IPS DF 6.9 (cell line): Measurements from ENCODE around the gene RFTN1.
A peak's percentile ranks its signal among the peaks of the same experiment; 100 is the strongest.

ENCODE experiments used
- DNase-seq: peaks from one replicate; pipeline ENCODE4 v3.0.0-alpha.2; 2013; ENCODE audit warnings: low read depth, low spot score
- H3K27ac ChIP-seq: one replicate; pipeline ENCODE4 v1.5.1; 2013; ENCODE audit warnings: low read length, control low read depth
- H3K27me3 ChIP-seq: 2 replicates; pipeline ENCODE4 v1.6.1; 2013; ENCODE audit warnings: mild to moderate bottlenecking, low read length; ENCODE audit not compliant: control insufficient read depth, insufficient read depth
- H3K36me3 ChIP-seq: 2 replicates; pipeline ENCODE4 v1.6.1; 2013; ENCODE audit warnings: low read length; ENCODE audit not compliant: control insufficient read depth, insufficient read depth
- H3K4me1 ChIP-seq: 2 replicates; pipeline ENCODE4 v1.6.1; 2013; ENCODE audit warnings: low read length; ENCODE audit not compliant: control insufficient read depth, insufficient read depth
- H3K4me3 ChIP-seq: 2 replicates; pipeline ENCODE4 v1.5.1; 2013; ENCODE audit warnings: mild to moderate bottlenecking, low read length
- H3K9me3 ChIP-seq: 2 replicates; pipeline ENCODE4 v1.6.1; 2013; ENCODE audit warnings: low read length, inconsistent platforms; ENCODE audit not compliant: control insufficient read depth, insufficient read depth
- WGBS: extraction: QIAGEN DNeasy Blood & Tissue Kit; methylation state at CpG from one replicate; pipeline ENCODE4 v1.1.7; 2013; ENCODE audit warnings: mixed read lengths, missing lambda C conversion rate; ENCODE audit not compliant: insufficient read length, insufficient coverage; 5-methylcytosine and 5-hydroxymethylcytosine counted together

The RFTN1 gene

GRCh38 chr3:16372362-16373292, 140.9 kb downstream of the RFTN1 start:
- H3K36me3 ChIP-seq = no peaks in the 10 kb centered on the region

GRCh38 chr3:16370872-16371740, 142.4 kb downstream of the RFTN1 start:
- no peak overlapping the region for H3K27ac ChIP-seq

More at GRCh38 chr3:16372362-16373292, 140.9 kb downstream of the RFTN1 start:
- DNase-seq = no peak
- Histone ChIP-seq H3K9me3 (no peaks in the 10 kb centered on the region), H3K4me1 (peaks cover 3% of the 10 kb centered on the region; the same call in 1 of the 2 replicates), H3K27me3 (no peaks in the 10 kb centered on the region), H3K4me3 (no peak overlapping the region), H3K27ac (no peak overlapping the region)
- WGBS = no CpG with 5 or more reads among the region's 12 CpGs

GRCh38 chr3:16370503-16370871, 143.0 kb downstream of the RFTN1 start:
- H3K27me3 ChIP-seq = no peaks in the 10 kb centered on the region
- no peaks in the 10 kb centered on the region for H3K9me3 ChIP-seq
- no CpG with 5 or more reads among the region's 2 CpGs for WGBS
- no peak for DNase-seq
- H3K4me1 ChIP-seq = peaks cover 3% of the 10 kb centered on the region; the same call in 1 of the 2 replicates
- H3K36me3 ChIP-seq = no peaks in the 10 kb centered on the region
- H3K4me3 ChIP-seq = no peak overlapping the region
- H3K27ac ChIP-seq = no peak overlapping the region

More at GRCh38 chr3:16370872-16371740, 142.4 kb downstream of the RFTN1 start:
- H3K27me3 ChIP-seq = no peaks in the 10 kb centered on the region
- H3K9me3 ChIP-seq = no peaks in the 10 kb centered on the region
- H3K4me1 ChIP-seq = peaks cover 3% of the 10 kb centered on the region; the same call in 1 of the 2 replicates
- no peak for DNase-seq
- WGBS = no CpG with 5 or more reads among the region's 10 CpGs
- no peak overlapping the region for H3K4me3 ChIP-seq
- H3K36me3 ChIP-seq = no peaks in the 10 kb centered on the region

GRCh38 chr3:16369885-16370284, 143.6 kb downstream of the RFTN1 start:
- no peaks in the 10 kb centered on the region for H3K9me3 ChIP-seq
- no peaks in the 10 kb centered on the region for H3K36me3 ChIP-seq
- no CpG with 5 or more reads among the region's 8 CpGs for WGBS
- peaks cover 3% of the 10 kb centered on the region; the same call in 1 of the 2 replicates for H3K4me1 ChIP-seq
- no peaks in the 10 kb centered on the region for H3K27me3 ChIP-seq
- peak; percentile 39 for DNase-seq
- no peak overlapping the region for H3K27ac ChIP-seq
- no peak overlapping the region for H3K4me3 ChIP-seq

- Histone ChIP-seq H3K4me3 (no peak overlapping the region), H3K4me1 (peaks cover 3% of the 10 kb centered on the region; the same call in 1 of the 2 replicates), H3K36me3 (no peaks in the 10 kb centered on the region), H3K27me3 (no peaks in the 10 kb centered on the region), H3K9me3 (no peaks in the 10 kb centered on the region), H3K27ac (no peak overlapping the region)
- WGBS = no CpG with 5 or more reads among the region's 5 CpGs
- DNase-seq = no peak
Observed at GRCh38 chr3:16369276-16369675, 144.2 kb downstream of the RFTN1 start.

- H3K27ac ChIP-seq = no peak overlapping the region
- H3K27me3 ChIP-seq = no peaks in the 10 kb centered on the region
- peaks cover 3% of the 10 kb centered on the region; the same call in 1 of the 2 replicates for H3K4me1 ChIP-seq
- WGBS = no CpG with 5 or more reads among the region's 5 CpGs
- no peaks in the 10 kb centered on the region for H3K9me3 ChIP-seq
- no peaks in the 10 kb centered on the region for H3K36me3 ChIP-seq
- no peak overlapping the region for H3K4me3 ChIP-seq
- DNase-seq = no peak
Observed at GRCh38 chr3:16366581-16366980, 146.9 kb downstream of the RFTN1 start.

- Histone ChIP-seq H3K9me3 (no peaks in the 10 kb centered on the region), H3K4me3 (no peak overlapping the region), H3K36me3 (no peaks in the 10 kb centered on the region), H3K27me3 (no peaks in the 10 kb centered on the region), H3K4me1 (peaks cover 3% of the 10 kb centered on the region; the same call in 1 of the 2 replicates), H3K27ac (no peak overlapping the region)
- no peak for DNase-seq
- no CpG with 5 or more reads among the region's 6 CpGs for WGBS
Observed at GRCh38 chr3:16365491-16366128, 147.9 kb downstream of the RFTN1 start.

GRCh38 chr3:16364963-16365362, 148.5 kb downstream of the RFTN1 start:
- Histone ChIP-seq H3K27ac (no peak overlapping the region), H3K36me3 (no peaks in the 10 kb centered on the region), H3K4me1 (peaks cover 3% of the 10 kb centered on the region; the same call in 1 of the 2 replicates), H3K27me3 (no peaks in the 10 kb centered on the region), H3K4me3 (no peak overlapping the region), H3K9me3 (no peaks in the 10 kb centered on the region)
- no CpG with 5 or more reads among the region's 2 CpGs for WGBS
- DNase-seq = no peak

- peaks cover 2% of the 10 kb centered on the region; the same call in 1 of the 2 replicates for H3K4me1 ChIP-seq
- H3K4me3 ChIP-seq = no peak overlapping the region
- H3K9me3 ChIP-seq = no peaks in the 10 kb centered on the region
- DNase-seq = no peak
- WGBS = no CpG with 5 or more reads among the region's 4 CpGs
- H3K36me3 ChIP-seq = no peaks in the 10 kb centered on the region
- no peaks in the 10 kb centered on the region for H3K27me3 ChIP-seq
- H3K27ac ChIP-seq = no peak overlapping the region
Observed at GRCh38 chr3:16364323-16364722, 149.2 kb downstream of the RFTN1 start.

- no peaks in the 10 kb centered on the region for H3K9me3 ChIP-seq
- WGBS = no CpG with 5 or more reads among the region's 7 CpGs
- no peaks in the 10 kb centered on the region for H3K4me1 ChIP-seq
- H3K36me3 ChIP-seq = no peaks in the 10 kb centered on the region
- no peak overlapping the region for H3K27ac ChIP-seq
- no peak for DNase-seq
- H3K27me3 ChIP-seq = no peaks in the 10 kb centered on the region
- no peak overlapping the region for H3K4me3 ChIP-seq
Observed at GRCh38 chr3:16363636-16364035, 149.9 kb downstream of the RFTN1 start.
